Measurements from ENCODE around the gene OBI1. TPM values are rescaled to one million over a fixed set of nuclear protein-coding genes. Genes with fewer than 3 reads are reported as not detected.

OBI1 gene
- total RNA-seq, 4 donors from 2014 or later, result 8.4 to 16.1 (median 12.3) TPM

DNA sequence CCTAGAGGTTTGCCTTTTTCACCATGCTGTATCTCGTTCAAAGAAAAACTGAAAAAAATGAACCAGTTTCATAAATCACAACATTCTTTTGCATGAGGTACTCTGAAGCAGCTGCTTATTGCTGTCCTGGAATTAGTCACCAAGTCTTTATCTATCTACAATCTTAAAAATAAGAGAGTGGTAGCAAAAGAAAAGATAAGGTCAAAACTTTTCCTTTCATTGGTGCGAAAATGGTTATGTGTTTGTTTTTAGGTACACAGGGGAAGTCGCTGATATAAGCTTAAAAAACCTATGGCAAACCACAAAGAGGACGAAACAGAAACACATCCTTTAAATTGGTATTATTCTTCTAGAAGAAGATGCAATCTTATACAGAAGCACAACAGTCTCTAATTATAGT lies 20.7 kb downstream of the OBI1 start:
- peaks cover 0 to 79% (median 0%) of the 10 kb centered on the region in 3 donors for H3K36me3 ChIP-seq
- no peaks in the 10 kb centered on the region for H3K4me1 ChIP-seq
- H3K9me3 ChIP-seq, result no peaks in the 10 kb centered on the region
- no peak overlapping the region for H3K4me3 ChIP-seq
- TF ChIP-seq EP300 (IDR thresholded peaks at IDR 0.05), result no peak
- TF ChIP-seq POLR2A (IDR thresholded peaks at IDR 0.05), result no peak
- TF ChIP-seq, protein P1, sequence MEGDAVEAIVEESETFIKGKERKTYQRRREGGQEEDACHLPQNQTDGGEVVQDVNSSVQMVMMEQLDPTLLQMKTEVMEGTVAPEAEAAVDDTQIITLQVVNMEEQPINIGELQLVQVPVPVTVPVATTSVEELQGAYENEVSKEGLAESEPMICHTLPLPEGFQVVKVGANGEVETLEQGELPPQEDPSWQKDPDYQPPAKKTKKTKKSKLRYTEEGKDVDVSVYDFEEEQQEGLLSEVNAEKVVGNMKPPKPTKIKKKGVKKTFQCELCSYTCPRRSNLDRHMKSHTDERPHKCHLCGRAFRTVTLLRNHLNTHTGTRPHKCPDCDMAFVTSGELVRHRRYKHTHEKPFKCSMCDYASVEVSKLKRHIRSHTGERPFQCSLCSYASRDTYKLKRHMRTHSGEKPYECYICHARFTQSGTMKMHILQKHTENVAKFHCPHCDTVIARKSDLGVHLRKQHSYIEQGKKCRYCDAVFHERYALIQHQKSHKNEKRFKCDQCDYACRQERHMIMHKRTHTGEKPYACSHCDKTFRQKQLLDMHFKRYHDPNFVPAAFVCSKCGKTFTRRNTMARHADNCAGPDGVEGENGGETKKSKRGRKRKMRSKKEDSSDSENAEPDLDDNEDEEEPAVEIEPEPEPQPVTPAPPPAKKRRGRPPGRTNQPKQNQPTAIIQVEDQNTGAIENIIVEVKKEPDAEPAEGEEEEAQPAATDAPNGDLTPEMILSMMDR (IDR thresholded peaks at IDR 0.05), result no peak
- 88 to 90% methylated on average over 4 of the region's 4 CpGs for WGBS, 2 donors
- no peak for DNase-seq (ENCODE audit: low spot score in 2 of 2)
- H3K27ac ChIP-seq, result no peak overlapping the region
- H3K27me3 ChIP-seq, result no peaks in the 10 kb centered on the region

DNA sequence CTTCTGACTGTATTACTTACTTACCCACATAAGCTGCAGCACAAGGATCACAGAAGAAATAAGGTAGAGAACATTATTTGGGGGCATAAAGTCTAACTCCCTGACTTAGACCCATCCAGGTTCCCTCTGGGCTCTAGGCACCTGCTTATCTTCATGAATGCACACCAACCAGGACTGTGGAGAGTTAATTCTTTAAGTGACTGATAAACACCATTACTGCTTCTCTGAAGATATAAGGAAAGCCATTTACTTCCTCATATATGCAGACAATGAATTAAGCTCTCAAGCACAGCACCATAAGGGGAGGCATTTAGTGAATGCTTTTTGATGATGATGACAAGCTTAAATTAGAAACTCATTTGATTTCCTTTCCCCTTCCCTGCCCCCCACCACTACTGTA lies 22.5 kb downstream of the OBI1 start:
- no peak overlapping the region for H3K4me3 ChIP-seq
- H3K9me3 ChIP-seq, result no peaks in the 10 kb centered on the region
- H3K4me1 ChIP-seq, result no peaks in the 10 kb centered on the region
- H3K27ac ChIP-seq, result no peak overlapping the region
- TF ChIP-seq EP300 (IDR thresholded peaks at IDR 0.05), result no peak
- TF ChIP-seq, protein P1 (IDR thresholded peaks at IDR 0.05), result no peak
- TF ChIP-seq POLR2A (IDR thresholded peaks at IDR 0.05), result no peak
- H3K36me3 ChIP-seq, result peaks cover 0 to 86% (median 0%) of the 10 kb centered on the region in 3 donors
- H3K27me3 ChIP-seq, result no peaks in the 10 kb centered on the region
- no peak for DNase-seq (ENCODE audit: low spot score in 2 of 2)

DNA sequence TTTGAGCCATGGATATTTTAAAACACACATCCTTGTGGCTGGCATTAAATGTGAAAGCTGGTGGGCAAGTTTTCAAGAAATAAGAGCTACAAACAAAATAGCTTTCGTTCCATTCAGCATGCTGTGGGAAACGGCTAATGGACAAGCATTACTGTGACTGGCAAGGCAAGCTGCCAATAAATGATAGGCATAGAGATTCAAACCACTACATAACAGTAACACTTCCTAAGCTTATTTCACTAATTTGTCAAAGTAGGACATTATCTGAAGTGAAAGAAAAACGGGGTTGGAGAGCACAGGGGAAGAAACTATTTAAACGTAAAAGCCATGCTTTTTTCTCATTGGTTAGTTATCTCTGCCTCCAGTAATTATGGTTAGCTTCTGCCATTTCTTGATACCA lies 26.0 kb downstream of the OBI1 start:
- no peaks in the 10 kb centered on the region for H3K27me3 ChIP-seq
- no peaks in the 10 kb centered on the region for H3K4me1 ChIP-seq
- no peaks in the 10 kb centered on the region for H3K9me3 ChIP-seq
- no peak overlapping the region for H3K27ac ChIP-seq
- no peak overlapping the region for H3K4me3 ChIP-seq
- no peak for TF ChIP-seq EP300 (IDR thresholded peaks at IDR 0.05)
- TF ChIP-seq, protein P1 (IDR thresholded peaks at IDR 0.05), result no peak
- no peak for TF ChIP-seq POLR2A (IDR thresholded peaks at IDR 0.05)
- H3K36me3 ChIP-seq, result peaks cover 0 to 94% (median 0%) of the 10 kb centered on the region in 3 donors
- 81 to 87% methylated on average over 4 of the region's 4 CpGs for WGBS, 2 donors
- no peak for DNase-seq (ENCODE audit: low spot score in 2 of 2)

DNA sequence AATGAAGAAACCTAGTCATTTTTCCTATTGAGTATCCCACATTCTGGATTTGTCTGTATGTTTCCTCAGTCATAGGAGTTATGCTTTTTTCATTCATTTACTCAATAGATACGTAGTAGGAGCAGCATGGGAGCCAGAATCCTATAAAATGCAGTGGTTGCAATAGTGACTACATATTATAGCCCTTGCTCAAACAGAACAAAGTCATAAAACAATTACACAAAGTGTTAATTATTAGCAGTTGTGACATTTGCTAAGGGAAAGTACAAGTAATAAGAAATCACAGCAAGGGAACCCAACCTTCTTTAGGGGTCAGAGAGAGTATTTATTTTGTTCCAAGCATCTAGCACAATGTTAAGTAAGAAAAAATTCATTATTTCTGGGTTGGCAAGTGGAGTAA lies 27.9 kb downstream of the OBI1 start:
- Histone ChIP-seq H3K4me1 (no peaks in the 10 kb centered on the region), H3K4me3 (no peak overlapping the region), H3K27me3 (no peaks in the 10 kb centered on the region), H3K36me3 (peaks cover 0 to 92% (median 0%) of the 10 kb centered on the region in 3 donors), H3K27ac (no peak overlapping the region), H3K9me3 (no peaks in the 10 kb centered on the region)
- TF ChIP-seq, protein P1 (IDR thresholded peaks at IDR 0.05), result no peak
- TF ChIP-seq EP300 (IDR thresholded peaks at IDR 0.05), result no peak
- no peak for TF ChIP-seq POLR2A (IDR thresholded peaks at IDR 0.05)
- no peak for DNase-seq (ENCODE audit: low spot score in 2 of 2)
- WGBS, 2 donors, result 83 to 85% methylated on average over 1 of the region's 1 CpG

DNA sequence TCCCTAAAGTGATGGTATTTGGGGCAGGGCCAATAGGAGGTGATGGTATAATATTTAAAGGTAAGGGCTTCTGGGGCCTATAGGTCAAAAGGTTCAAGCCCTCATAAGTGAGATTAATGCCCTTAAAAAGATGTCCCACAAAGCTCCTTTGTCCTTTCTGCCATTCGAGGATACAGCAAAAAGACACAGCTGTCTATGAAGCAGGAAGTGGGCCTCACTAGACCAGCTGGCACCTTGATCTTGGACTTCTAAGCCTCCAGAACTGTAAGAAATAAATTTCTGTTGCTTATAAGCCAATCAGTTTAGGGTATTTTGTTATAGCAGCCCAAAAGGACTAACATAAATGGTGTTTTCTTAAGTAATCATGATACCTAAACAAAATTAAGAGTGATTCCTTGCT lies 28.4 kb downstream of the OBI1 start:
- no peak for DNase-seq (ENCODE audit: low spot score in 2 of 2)
- H3K9me3 ChIP-seq, result no peaks in the 10 kb centered on the region
- no peaks in the 10 kb centered on the region for H3K4me1 ChIP-seq
- H3K27me3 ChIP-seq, result no peaks in the 10 kb centered on the region
- H3K36me3 ChIP-seq, result peaks cover 0 to 92% (median 0%) of the 10 kb centered on the region in 3 donors
- TF ChIP-seq, protein P1 (IDR thresholded peaks at IDR 0.05), result no peak
- TF ChIP-seq EP300 (IDR thresholded peaks at IDR 0.05) (no peak), POLR2A (IDR thresholded peaks at IDR 0.05) (no peak)
- no peak overlapping the region for H3K4me3 ChIP-seq
- H3K27ac ChIP-seq, result no peak overlapping the region
- 55 to 58% methylated on average over 1 of the region's 1 CpG for WGBS, 2 donors
